ENCODE data around the gene FGF19.
"Not testable (repeated sequence)": the region's sequence is repeated elsewhere in the genome, so short reads cannot be mapped to it uniquely, and the experiment has no call there.

The FGF19 gene

GRCh38 chr11:69695581-69695980 is 8.2 kb downstream of the FGF19 start:
- DNase-seq = no peak

GRCh38 chr11:69694781-69695180 is 9.0 kb downstream of the FGF19 start:
- no peak for DNase-seq

GRCh38 chr11:69692422-69692821 is 11.4 kb downstream of the FGF19 start:
- no peak for DNase-seq

GRCh38 chr11:69691463-69691862 is 12.4 kb downstream of the FGF19 start:
- DNase-seq = no peak

GRCh38 chr11:69689484-69690319 is 14.1 kb downstream of the FGF19 start:
- no peak for DNase-seq

GRCh38 chr11:69687969-69688771 is 15.7 kb downstream of the FGF19 start:
- DNase-seq = not testable (repeated sequence)

GRCh38 chr11:69686856-69687255 is 17.0 kb downstream of the FGF19 start:
- no peak for DNase-seq

- DNase-seq = no peak
Measured at GRCh38 chr11:69686452-69686851, 17.4 kb downstream of the FGF19 start.

- no peak for DNase-seq
Measured at GRCh38 chr11:69685348-69685747, 18.5 kb downstream of the FGF19 start.

- no peak for DNase-seq
Measured at GRCh38 chr11:69684651-69685050, 19.2 kb downstream of the FGF19 start.

GRCh38 chr11:69683764-69684333 is 20.0 kb downstream of the FGF19 start:
- no peak for DNase-seq

- no peak for DNase-seq
Measured at GRCh38 chr11:69682681-69683326, 21.0 kb downstream of the FGF19 start.

- no peak for DNase-seq
Measured at GRCh38 chr11:69682221-69682620, 21.6 kb downstream of the FGF19 start.

GRCh38 chr11:69680688-69681087 is 23.1 kb downstream of the FGF19 start:
- no peak for DNase-seq

- no peak for DNase-seq
Measured at GRCh38 chr11:69677749-69678148, 26.1 kb downstream of the FGF19 start.

- DNase-seq = peak; percentile 79 to 85
Measured at GRCh38 chr11:69674886-69675714, 28.7 kb downstream of the FGF19 start, which contains the start of gene LTO1. Gene LTO1, minus strand, starts transcription at chr11:69675353. Its CDS starts 114 bp downstream, at chr11:69675239.

GRCh38 chr11:69674267-69674885 is 29.4 kb downstream of the FGF19 start:
- DNase-seq = no peak

GRCh38 chr11:69671734-69672465 is 31.9 kb downstream of the FGF19 start:
- no peak for DNase-seq

GRCh38 chr11:69670158-69670845 is 33.5 kb downstream of the FGF19 start:
- DNase-seq = peak; percentile 26 to 35

GRCh38 chr11:69669486-69669885 is 34.3 kb downstream of the FGF19 start:
- no peak for DNase-seq
